ENCODE data around the gene FABP3. TPM values are rescaled to one million over a fixed set of nuclear protein-coding genes. Genes with fewer than 3 reads are reported as not detected.

Gene FABP3
- total and polyA plus RNA-seq, 2 of the 8 experiments (the other 6 are each of a cell fraction or from before 2014, with no cell fraction given), result 34.8 to 43.9 TPM

DNA sequence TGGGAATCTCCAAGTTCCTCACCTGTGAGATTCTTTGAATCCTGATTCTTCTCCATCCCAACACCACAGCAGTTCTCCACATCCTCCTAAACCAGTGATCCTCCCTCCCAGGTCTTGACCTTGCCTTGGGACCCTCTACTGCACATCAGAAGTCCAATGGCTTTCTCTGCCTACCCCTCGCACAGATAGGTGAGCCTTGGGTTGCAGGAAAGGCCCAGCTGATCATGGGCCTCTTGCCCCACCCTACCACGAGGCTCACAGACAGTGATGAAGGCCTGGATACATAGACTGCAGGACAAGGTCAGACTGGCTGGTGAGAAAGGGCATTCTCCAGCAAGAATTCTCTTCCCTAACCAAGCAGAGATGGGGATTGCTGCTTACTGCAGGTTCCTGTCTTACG lies 825 bp downstream of the FABP3 start:
- H3K9me3 ChIP-seq (ENCODE audit: insufficient read depth in 2 of 2, low read depth in 1 of 2, low read length in 1 of 2), result no peaks in the 10 kb centered on the region
- peak overlapping the region; percentile 25; the same call in 1 of the 2 replicates for H2BK15ac ChIP-seq (ENCODE audit: low read length)
- H3K4ac ChIP-seq (replicated peaks; ENCODE audit: insufficient read length, low read depth, low read length), result peak overlapping the region; percentile 63
- no peaks in the 10 kb centered on the region for H4K20me1 ChIP-seq (replicated peaks in 1 of 2; ENCODE audit: control insufficient read depth in 1 of 2, insufficient read depth in 2 of 2, low read length in 2 of 2)
- no peak overlapping the region for H3K14ac ChIP-seq (ENCODE audit: insufficient read length)
- H3K4me1 ChIP-seq (replicated peaks in 1 of 4; ENCODE audit: control insufficient read depth in 3 of 4, insufficient read depth in 4 of 4, low read length in 3 of 4), result peaks cover 8 to 29% (median 25%) of the 10 kb centered on the region in 4 experiments
- no peak overlapping the region for H3K23ac ChIP-seq (ENCODE audit: insufficient read length)
- H4K5ac ChIP-seq (ENCODE audit: insufficient read length, low read depth, low read length), result no peak overlapping the region
- peaks cover 11% of the 10 kb centered on the region for H3K23me2 ChIP-seq (ENCODE audit: low read depth, low read length)
- H3K36me3 ChIP-seq (ENCODE audit: control insufficient read depth in 2 of 4, insufficient read depth in 4 of 4, low read length in 3 of 4), result peaks cover 0 to 7% (median 0%) of the 10 kb centered on the region in 4 experiments; a peak in 2 of 8 replicates
- H3K9ac ChIP-seq (replicated peaks in 1 of 4; ENCODE audit: extremely low read depth in 1 of 4, low read depth in 3 of 4, low read length in 3 of 4), result no peak overlapping the region
- H2BK120ac ChIP-seq (replicated peaks; ENCODE audit: low read depth, low read length), result no peak overlapping the region
- TF ChIP-seq JUN (IDR thresholded peaks at IDR 0.05; ENCODE audit: low read depth, low read length) (no peak), EGR1 (IDR thresholded peaks at IDR 0.05; ENCODE audit: borderline replicate concordance, low read depth, low read length) (no peak)
- H3K79me1 ChIP-seq (ENCODE audit: low read depth, low read length), result no peaks in the 10 kb centered on the region
- no peak overlapping the region for H3K27ac ChIP-seq (ENCODE audit: low read depth, low read length)
- 0 out of 2 replicates have a peak overlapping the region, but pooled peaks have one; percentile 5 for H2BK20ac ChIP-seq (ENCODE audit: low read length)
- ChIA-PET POLR2A (ENCODE audit: partially characterized antibody) (interaction anchor here (0.6 to 5.4 kb wide), 5 partner anchors 10 to 147 kb away, joined by 3 to 26 read pairs (median 3); partner anchors contain the start of gene SERINC2), CTCF (ENCODE audit: partially characterized antibody) (interaction anchor here (0.9 to 1.6 kb wide), 5 partner anchors 12 to 188 kb away, joined by 3 to 7 read pairs (median 4); no protein-coding TSS in a partner anchor)
- DNase-seq (ENCODE audit: low read depth in 1 of 2, low spot score in 2 of 2) (no peak), FAIRE-seq (no peak)
- no peaks in the 10 kb centered on the region for H3K79me2 ChIP-seq (ENCODE audit: control insufficient read depth in 1 of 2, insufficient read depth in 2 of 2, low read length in 2 of 2)
- no peak overlapping the region for H4K91ac ChIP-seq (replicated peaks; ENCODE audit: insufficient read length, low read length)
- WGBS, 2 experiments (ENCODE audit: extremely low coverage in 1 of 2, insufficient coverage in 1 of 2, insufficient read length in 1 of 2, insufficient replicate concordance in 2 of 2, low coverage in 1 of 2, low lambda C conversion rate in 2 of 2, missing lambda C conversion rate in 1 of 2), result 89% methylated on average over 3 of the region's 3 CpGs; no CpG with 5 or more reads in 1 of the 2 experiments
- H3K18ac ChIP-seq (ENCODE audit: extremely low read depth, low read length), result no peak overlapping the region
- no peak overlapping the region for H4K8ac ChIP-seq (ENCODE audit: extremely low read depth, insufficient read depth, low read length)
- no peak overlapping the region for H3K56ac ChIP-seq (replicated peaks; ENCODE audit: insufficient read length, low read depth, low read length)
- H3K4me2 ChIP-seq (ENCODE audit: insufficient read depth in 1 of 2, low read depth in 2 of 2, low read length in 2 of 2), result peak overlapping the region; percentile 86 to 93; a peak in 3 of 4 replicates
- H2BK12ac ChIP-seq (ENCODE audit: low read depth, low read length), result peak overlapping the region; percentile 77; the same call in 1 of the 2 replicates
- H3K27me3 ChIP-seq (replicated peaks in 1 of 4; ENCODE audit: control insufficient read depth in 3 of 4, extremely low read depth in 1 of 4, insufficient read depth in 3 of 4, low read length in 3 of 4), result 0 out of 7 replicates have a peak, but pooled peaks cover 0 to 2% (median 0%) of the 10 kb centered on the region in 4 experiments
- H2BK5ac ChIP-seq (ENCODE audit: low read depth, low read length), result no peak overlapping the region
- no peak overlapping the region for H2AFZ ChIP-seq (ENCODE audit: low read length)
- no peak overlapping the region for H2AK5ac ChIP-seq (ENCODE audit: low read depth, low read length)
- H3K4me3 ChIP-seq (ENCODE audit: extremely low read depth in 1 of 4, insufficient read depth in 2 of 4, low read depth in 3 of 4, low read length in 4 of 4), result peak overlapping the region in 3 of 4 experiments; percentile 33 to 61 (median 54); a peak in 5 of 8 replicates

All from H1 (cell line).